Measurements from ENCODE around the gene FAM177B.

FAM177B gene

DNA sequence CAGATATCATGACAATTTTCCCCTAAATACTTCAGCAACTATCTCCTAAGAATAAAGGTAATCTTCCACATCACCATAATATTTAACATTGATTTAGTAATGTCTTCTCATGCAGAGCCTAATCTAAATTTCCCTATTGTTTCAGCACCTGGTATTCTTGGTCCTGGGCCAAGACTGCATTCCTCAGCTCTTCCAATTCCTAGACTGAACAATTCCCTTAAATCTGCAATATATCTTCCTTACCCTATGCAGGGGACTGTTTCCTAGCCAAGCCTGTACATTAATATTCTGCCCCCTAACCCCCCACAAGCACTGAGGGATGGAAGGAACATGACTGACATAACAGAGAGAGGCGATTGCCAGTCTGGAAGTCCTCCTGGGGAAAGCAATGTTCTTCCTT, 49.1 kb downstream of the FAM177B start:
- DNase-seq (ENCODE audit: low spot score), result no peak

DNA sequence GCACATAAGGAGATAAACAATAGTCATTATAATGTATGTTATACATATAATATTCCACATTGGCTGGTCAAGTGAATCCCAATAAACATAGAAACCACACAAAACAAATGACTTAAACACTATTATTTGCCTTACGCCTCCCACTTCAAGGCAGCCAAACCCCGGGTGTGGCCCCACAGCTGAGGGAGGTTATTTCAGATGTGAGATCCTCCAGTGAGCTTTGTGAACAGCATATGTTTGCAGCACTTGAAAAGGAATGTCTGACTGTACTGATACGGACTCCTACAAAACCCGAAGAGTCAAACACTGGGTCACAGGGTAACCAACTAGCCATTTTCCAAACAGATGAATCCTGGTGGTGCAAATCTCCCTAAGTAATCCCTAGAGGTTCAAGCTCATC, 50.7 kb downstream of the FAM177B start:
- no peak for DNase-seq (ENCODE audit: low spot score)

DNA sequence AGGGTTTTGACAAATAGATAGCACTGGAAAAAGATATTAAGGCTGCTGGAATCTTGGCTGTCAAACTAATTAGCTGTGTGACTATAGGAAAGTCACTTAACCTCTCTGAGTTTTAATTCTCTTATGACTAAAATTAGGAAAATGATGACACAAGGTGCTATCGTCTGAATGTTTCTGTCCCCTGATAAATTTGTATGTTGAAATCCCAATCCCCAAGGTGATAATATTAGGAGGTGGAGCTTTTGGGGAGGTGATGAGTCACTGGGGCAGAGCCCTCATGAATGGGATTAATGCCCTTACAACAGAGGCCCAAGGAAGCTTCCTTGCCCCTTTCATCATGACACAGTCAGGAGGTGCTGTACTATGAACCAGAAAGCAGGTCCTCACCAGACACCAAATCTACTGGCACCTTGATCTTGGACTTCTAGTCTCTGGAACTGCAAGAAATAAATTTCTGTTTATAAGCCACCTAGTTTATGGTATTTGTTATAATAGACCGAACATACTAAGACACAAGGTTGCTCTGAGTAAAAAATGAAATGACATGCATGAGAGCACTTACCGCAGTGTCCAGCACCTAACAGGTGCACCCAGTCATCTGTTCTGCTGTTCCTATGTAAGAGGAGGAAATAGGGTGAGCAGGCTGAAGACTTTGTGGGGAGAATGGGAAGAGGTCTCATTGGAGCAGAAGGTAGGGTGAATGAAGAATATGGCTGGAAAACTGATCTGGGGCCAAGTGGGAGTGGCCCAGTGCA, 51.6 kb downstream of the FAM177B start:
- no peak for DNase-seq (ENCODE audit: low spot score)

DNA sequence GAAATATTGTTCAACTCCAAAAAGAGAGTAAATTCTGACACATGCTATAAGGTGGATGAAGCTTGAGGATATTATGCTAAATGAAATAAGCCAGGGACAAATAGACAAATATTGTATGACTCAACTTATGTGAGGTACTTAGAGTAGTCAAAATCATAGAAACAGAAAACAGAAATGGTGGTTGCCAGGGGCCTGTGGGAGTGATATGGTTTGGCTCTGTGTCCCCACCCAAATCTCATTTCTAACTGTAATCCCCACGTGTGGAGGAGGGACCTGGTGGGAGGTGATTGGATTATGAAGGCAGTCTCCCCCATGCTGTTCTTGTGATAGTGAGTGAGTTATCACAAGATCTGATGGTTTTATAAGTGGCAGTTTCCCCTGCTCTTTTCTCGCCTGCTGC, 53.1 kb downstream of the FAM177B start:
- DNase-seq (ENCODE audit: low spot score), result no peak

DNA sequence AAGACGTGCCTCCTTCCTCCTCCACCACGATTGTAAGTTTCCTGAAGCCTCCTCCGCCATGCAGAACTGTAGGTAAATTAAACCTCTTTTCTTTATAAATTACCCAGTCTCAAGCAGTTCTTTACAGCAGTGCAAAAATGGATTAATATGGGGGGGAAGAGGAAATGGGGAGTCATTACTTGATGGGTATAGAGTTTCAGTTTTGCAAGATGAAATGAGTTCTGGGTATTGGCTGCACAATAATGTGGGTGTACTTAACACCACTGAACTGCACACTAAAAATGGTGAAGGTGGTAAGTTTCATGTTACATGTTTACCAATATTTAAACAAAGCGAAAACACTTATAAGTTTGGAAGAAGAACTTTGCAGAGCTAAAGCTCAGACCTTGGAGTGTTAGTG, 53.5 kb downstream of the FAM177B start:
- DNase-seq (ENCODE audit: low spot score), result no peak

DNA sequence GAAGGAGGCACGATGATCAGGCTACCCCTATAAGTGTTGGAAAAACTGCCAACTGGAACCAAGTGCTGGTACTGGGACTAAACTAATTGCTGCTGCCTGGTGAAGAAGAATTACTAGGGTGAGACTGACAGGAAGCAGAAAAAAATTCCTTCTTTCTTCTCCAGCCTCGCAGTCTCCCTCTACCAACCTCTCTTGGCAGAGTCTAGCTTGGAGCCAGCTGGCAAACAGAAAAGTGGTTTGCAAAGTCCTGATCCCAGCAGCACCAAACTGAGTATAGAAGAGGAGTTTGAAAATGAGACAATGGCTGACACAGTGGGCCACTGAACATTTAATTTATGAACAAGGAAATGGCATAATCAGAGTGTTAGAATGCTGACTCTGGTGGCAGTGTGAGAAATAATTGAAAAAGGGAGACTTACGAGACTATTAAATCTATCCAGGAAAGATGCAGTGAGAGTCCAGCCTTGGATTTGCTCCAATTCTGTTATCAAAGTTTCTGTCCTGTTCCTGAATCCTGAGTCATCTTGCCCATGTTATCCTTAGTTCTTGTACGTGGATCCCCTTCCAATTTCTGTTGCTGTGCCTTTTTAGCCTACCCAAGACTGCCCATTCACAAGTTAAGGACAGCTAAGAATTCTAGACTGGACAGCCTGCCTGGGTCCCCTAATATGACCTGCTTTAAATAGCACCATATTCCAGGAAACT, 54.2 kb downstream of the FAM177B start:
- DNase-seq (ENCODE audit: low spot score), result no peak

DNA sequence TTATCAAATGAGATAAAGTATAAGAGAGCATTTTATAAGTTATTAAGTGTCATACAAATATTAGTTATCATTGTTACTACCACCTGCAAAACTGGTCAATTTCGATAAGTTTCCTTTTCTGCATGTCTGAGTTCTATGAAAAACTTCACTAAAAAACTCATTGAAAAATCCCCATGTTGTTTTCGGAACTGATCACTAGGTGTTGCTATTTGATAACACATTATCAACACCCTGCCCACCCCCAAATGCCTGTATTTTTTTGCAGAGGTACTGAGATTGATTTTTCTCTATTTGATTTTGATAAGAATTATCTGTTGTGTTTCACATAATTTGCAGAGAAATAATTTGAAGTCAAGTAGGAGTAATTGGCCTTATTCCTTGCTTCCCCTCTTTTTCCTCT, 55.7 kb downstream of the FAM177B start:
- no peak for DNase-seq (ENCODE audit: low spot score)

DNA sequence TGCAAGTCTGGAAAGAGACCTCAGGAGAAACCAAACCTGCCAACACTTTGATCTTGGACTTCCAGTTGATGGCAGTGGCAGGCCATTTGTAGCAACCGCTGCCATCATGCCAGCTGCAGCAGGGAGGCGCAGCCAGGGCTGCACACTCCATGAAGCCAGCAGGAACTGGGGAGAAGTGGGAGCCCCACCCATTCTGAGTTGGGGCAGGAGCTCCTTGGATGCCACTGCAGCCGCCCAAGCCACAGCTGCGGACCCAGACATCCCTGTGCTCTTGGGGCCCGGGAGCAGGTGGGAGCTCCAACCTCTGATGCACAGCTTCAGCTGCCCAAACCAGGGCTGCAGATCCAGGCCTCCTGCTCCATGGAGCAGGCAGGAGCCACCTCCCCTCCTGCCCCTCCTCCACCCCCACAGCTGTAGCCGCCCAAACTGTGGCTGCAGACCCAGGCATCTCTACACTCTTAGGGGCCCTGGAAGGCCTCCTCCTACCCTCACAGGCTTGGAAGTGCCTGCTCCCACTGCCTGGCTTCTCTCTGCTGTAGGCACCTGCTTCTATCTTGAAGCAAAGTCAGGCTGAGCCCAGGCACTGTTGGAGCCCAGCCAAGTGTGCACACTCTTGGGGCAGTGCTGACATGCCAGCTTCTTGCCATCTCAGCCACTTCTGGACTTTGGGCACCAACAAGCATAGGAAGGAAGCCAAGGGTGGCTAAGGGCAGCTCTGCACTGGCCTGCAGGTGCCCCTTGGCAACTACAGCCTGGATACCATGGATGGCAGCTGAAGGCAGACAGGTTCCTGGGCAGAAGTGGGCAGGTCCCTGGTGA, 57.9 kb downstream of the FAM177B start:
- no peak for DNase-seq (ENCODE audit: low spot score)

DNA sequence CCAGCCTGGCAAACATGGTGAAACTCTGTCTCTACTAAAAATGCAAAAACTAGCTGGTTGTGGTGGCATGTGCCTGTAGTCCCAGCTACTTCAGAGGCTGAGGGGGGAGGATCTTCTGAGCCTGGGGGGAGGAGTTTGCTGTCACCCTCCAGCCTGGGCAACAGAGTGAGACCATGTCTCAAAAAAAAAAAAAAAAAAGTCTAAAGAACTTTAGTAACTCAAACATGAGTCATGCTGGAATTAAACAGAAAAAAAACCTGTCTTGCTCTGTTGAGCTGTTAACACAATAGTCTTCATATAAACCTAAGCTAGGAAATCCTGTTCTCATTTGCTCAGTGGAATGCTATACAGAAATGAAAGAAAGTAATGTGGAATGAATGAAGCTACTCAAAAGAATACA, 61.1 kb downstream of the FAM177B start:
- no peak for DNase-seq (ENCODE audit: low spot score)

DNA sequence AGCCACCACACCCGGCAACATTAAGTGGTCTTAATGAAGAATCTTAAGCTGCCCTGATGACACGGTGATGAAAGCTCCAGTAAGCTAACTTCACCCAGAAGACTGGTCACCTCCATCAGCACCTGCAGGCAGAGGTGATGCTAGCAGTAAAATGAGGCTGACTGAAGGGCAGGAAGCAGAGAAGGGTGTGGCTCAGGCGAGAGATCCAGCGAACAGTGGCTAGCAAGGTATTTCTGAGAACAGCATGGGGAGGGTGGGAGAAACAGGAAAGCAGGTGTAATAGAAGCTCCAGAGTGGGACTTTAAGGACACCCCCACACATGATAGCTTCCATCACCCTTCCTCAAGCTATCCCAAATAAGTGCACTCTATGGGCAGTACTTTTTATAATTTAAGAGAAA, 62.0 kb downstream of the FAM177B start:
- DNase-seq (ENCODE audit: low spot score), result no peak

Data from germinal center (tissue), 1 donor.